ENCODE results near the gene OR6C2. TPM values are rescaled to one million over a fixed set of nuclear protein-coding genes. Genes with fewer than 3 reads are reported as not detected.
"Not testable (repeated sequence)": the region's sequence is repeated elsewhere in the genome, so short reads cannot be mapped to it uniquely, and the experiment has no call there.

The OR6C2 gene
- total RNA-seq, 2 experiments from 2014 or later = not detected

GRCh38 chr12:55428331-55429243, 15.3 kb upstream of the OR6C2 start:
- no peaks in the 10 kb centered on the region for H3K36me3 Mint-ChIP-seq (ENCODE audit: low read depth)
- no peaks in the 10 kb centered on the region for H3K4me1 Mint-ChIP-seq (ENCODE audit: low read depth)
- no peaks in the 10 kb centered on the region for H3K9me3 Mint-ChIP-seq (ENCODE audit: insufficient read depth)
- H3K4me3 Mint-ChIP-seq = no peak overlapping the region
- no peak for DNase-seq
- no peak for ATAC-seq
- H3K27me3 Mint-ChIP-seq (ENCODE audit: low read depth) = peaks cover 14% of the 10 kb centered on the region
- H3K27ac Mint-ChIP-seq = no peak overlapping the region
- POLR2A ChIA-PET = interaction anchor here (0.6 kb wide), 1 partner anchor 51 kb away, joined by 3 read pairs; no protein-coding TSS in a partner anchor
- CTCF ChIA-PET = no interaction called here

- CTCF ChIA-PET; ATAC-seq; POLR2A ChIA-PET; H3K27ac Mint-ChIP-seq; H3K9me3 Mint-ChIP-seq (ENCODE audit: insufficient read depth); DNase-seq; H3K4me1 Mint-ChIP-seq (ENCODE audit: low read depth); H3K36me3 Mint-ChIP-seq (ENCODE audit: low read depth); H3K4me3 Mint-ChIP-seq; H3K27me3 Mint-ChIP-seq (ENCODE audit: low read depth): not testable (repeated sequence)
These were observed 2.6 kb upstream of the OR6C2 start for GRCh38 chr12:55441233-55441632.

GRCh38 chr12:55445357-55445756, 1.5 kb downstream of the OR6C2 start:
- POLR2A ChIA-PET = no interaction called here
- H3K27me3 Mint-ChIP-seq (ENCODE audit: low read depth) = peaks cover 2% of the 10 kb centered on the region
- no peaks in the 10 kb centered on the region for H3K4me1 Mint-ChIP-seq (ENCODE audit: low read depth)
- H3K9me3 Mint-ChIP-seq (ENCODE audit: insufficient read depth) = no peaks in the 10 kb centered on the region
- H3K4me3 Mint-ChIP-seq = no peak overlapping the region
- CTCF ChIA-PET = no interaction called here
- no peaks in the 10 kb centered on the region for H3K36me3 Mint-ChIP-seq (ENCODE audit: low read depth)
- no peak overlapping the region for H3K27ac Mint-ChIP-seq
- no peak for ATAC-seq
- DNase-seq = no peak

- Mint-ChIP-seq H3K27me3 (ENCODE audit: low read depth) (peaks cover 2% of the 10 kb centered on the region), H3K36me3 (ENCODE audit: low read depth) (no peaks in the 10 kb centered on the region), H3K4me3 (no peak overlapping the region), H3K27ac (no peak overlapping the region), H3K4me1 (ENCODE audit: low read depth) (no peaks in the 10 kb centered on the region), H3K9me3 (ENCODE audit: insufficient read depth) (no peaks in the 10 kb centered on the region)
- CTCF ChIA-PET = no interaction called here
- POLR2A ChIA-PET = no interaction called here
- ATAC-seq (no peak), DNase-seq (no peak)
These were observed 2.5 kb downstream of the OR6C2 start for GRCh38 chr12:55446326-55446725.

GRCh38 chr12:55448825-55449224, 4.9 kb downstream of the OR6C2 start:
- H3K9me3 Mint-ChIP-seq (ENCODE audit: insufficient read depth) = no peaks in the 10 kb centered on the region
- ChIA-PET POLR2A (no interaction called here), CTCF (no interaction called here)
- no peak overlapping the region for H3K4me3 Mint-ChIP-seq
- no peak overlapping the region for H3K27ac Mint-ChIP-seq
- DNase-seq (no peak), ATAC-seq (no peak)
- H3K4me1 Mint-ChIP-seq (ENCODE audit: low read depth) = no peaks in the 10 kb centered on the region
- H3K27me3 Mint-ChIP-seq (ENCODE audit: low read depth) = peaks cover 4% of the 10 kb centered on the region
- H3K36me3 Mint-ChIP-seq (ENCODE audit: low read depth) = no peaks in the 10 kb centered on the region

GRCh38 chr12:55464926-55465325, 21.1 kb downstream of the OR6C2 start:
- H3K27ac Mint-ChIP-seq; H3K4me1 Mint-ChIP-seq (ENCODE audit: low read depth); H3K4me3 Mint-ChIP-seq; ATAC-seq; POLR2A ChIA-PET; H3K36me3 Mint-ChIP-seq (ENCODE audit: low read depth); DNase-seq; H3K9me3 Mint-ChIP-seq (ENCODE audit: insufficient read depth); CTCF ChIA-PET: not testable (repeated sequence)
- H3K27me3 Mint-ChIP-seq (ENCODE audit: low read depth) = peaks cover 14% of the 10 kb centered on the region

- Mint-ChIP-seq H3K4me1 (ENCODE audit: low read depth) (no peaks in the 10 kb centered on the region), H3K4me3 (no peak overlapping the region), H3K27me3 (ENCODE audit: low read depth) (peaks cover 17% of the 10 kb centered on the region), H3K27ac (no peak overlapping the region), H3K36me3 (ENCODE audit: low read depth) (no peaks in the 10 kb centered on the region), H3K9me3 (ENCODE audit: insufficient read depth) (no peaks in the 10 kb centered on the region)
- ChIA-PET CTCF (no interaction called here), POLR2A (no interaction called here)
- no peak for DNase-seq
- no peak for ATAC-seq
These were observed 24.0 kb downstream of the OR6C2 start for GRCh38 chr12:55467836-55468235.

- CTCF ChIA-PET = no interaction called here
- DNase-seq = no peak
- H3K27ac Mint-ChIP-seq = no peak overlapping the region
- POLR2A ChIA-PET = no interaction called here
- no peak overlapping the region for H3K4me3 Mint-ChIP-seq
- H3K4me1 Mint-ChIP-seq (ENCODE audit: low read depth) = no peaks in the 10 kb centered on the region
- ATAC-seq = no peak
- H3K9me3 Mint-ChIP-seq (ENCODE audit: insufficient read depth) = no peaks in the 10 kb centered on the region
- peaks cover 17% of the 10 kb centered on the region for H3K27me3 Mint-ChIP-seq (ENCODE audit: low read depth)
- H3K36me3 Mint-ChIP-seq (ENCODE audit: low read depth) = no peaks in the 10 kb centered on the region
These were observed 25.4 kb downstream of the OR6C2 start for GRCh38 chr12:55469291-55469690.

- POLR2A ChIA-PET = no interaction called here
- Mint-ChIP-seq H3K4me1 (ENCODE audit: low read depth) (no peaks in the 10 kb centered on the region), H3K9me3 (ENCODE audit: insufficient read depth) (no peaks in the 10 kb centered on the region), H3K36me3 (ENCODE audit: low read depth) (no peaks in the 10 kb centered on the region), H3K27ac (no peak within 1 kb of the TSS), H3K4me3 (no peak within 1 kb of the TSS), H3K27me3 (ENCODE audit: low read depth) (peaks cover 17% of the 10 kb centered on the region)
- CTCF ChIA-PET = no interaction called here
- DNase-seq = no peak
- ATAC-seq = no peak
These were observed 26.4 kb downstream of the OR6C2 start, which contains the start of gene OR6C70 for GRCh38 chr12:55470088-55470829. Gene OR6C70 (minus strand): TSS chr12:55470138. CDS start chr12:55470138, 0 bp downstream.

GRCh38 chr12:55472264-55472663, 28.4 kb downstream of the OR6C2 start:
- POLR2A ChIA-PET = no interaction called here

GRCh38 chr12:55479136-55479535, 35.3 kb downstream of the OR6C2 start:
- CTCF ChIA-PET, ATAC-seq: not testable (repeated sequence)

More at GRCh38 chr12:55472264-55472663, 28.4 kb downstream of the OR6C2 start:
- CTCF ChIA-PET = no interaction called here
- DNase-seq (no peak), ATAC-seq (no peak)
- H3K4me1 Mint-ChIP-seq (ENCODE audit: low read depth) = no peaks in the 10 kb centered on the region
- H3K9me3 Mint-ChIP-seq (ENCODE audit: insufficient read depth) = no peaks in the 10 kb centered on the region
- H3K27me3 Mint-ChIP-seq (ENCODE audit: low read depth) = peaks cover 17% of the 10 kb centered on the region
- no peaks in the 10 kb centered on the region for H3K36me3 Mint-ChIP-seq (ENCODE audit: low read depth)
- H3K27ac Mint-ChIP-seq = no peak overlapping the region
- H3K4me3 Mint-ChIP-seq = no peak overlapping the region

GRCh38 chr12:55484284-55484683, 40.4 kb downstream of the OR6C2 start:
- H3K4me1 Mint-ChIP-seq (ENCODE audit: low read depth); CTCF ChIA-PET: not testable (repeated sequence)

More at GRCh38 chr12:55479136-55479535, 35.3 kb downstream of the OR6C2 start:
- not testable (repeated sequence) for H3K27ac Mint-ChIP-seq; H3K9me3 Mint-ChIP-seq (ENCODE audit: insufficient read depth); H3K4me3 Mint-ChIP-seq; H3K36me3 Mint-ChIP-seq (ENCODE audit: low read depth); H3K4me1 Mint-ChIP-seq (ENCODE audit: low read depth); DNase-seq; H3K27me3 Mint-ChIP-seq (ENCODE audit: low read depth)
- POLR2A ChIA-PET = interaction anchor here (0.6 kb wide), 1 partner anchor 51 kb away, joined by 3 read pairs; no protein-coding TSS in a partner anchor

More at GRCh38 chr12:55484284-55484683, 40.4 kb downstream of the OR6C2 start:
- POLR2A ChIA-PET; H3K9me3 Mint-ChIP-seq (ENCODE audit: insufficient read depth); H3K36me3 Mint-ChIP-seq (ENCODE audit: low read depth); H3K4me3 Mint-ChIP-seq; H3K27me3 Mint-ChIP-seq (ENCODE audit: low read depth); H3K27ac Mint-ChIP-seq; DNase-seq; ATAC-seq: not testable (repeated sequence)

All from activated CD8-positive, alpha-beta T cell treated with anti-CD3 and anti-CD28 coated beads, Interleukin-2, amount 10 ng/mL, durations not matched to agents 7 days and 5 days (primary cell).